SK-N-SH (cell line): ENCODE measurements around the gene CFAP100. TPM values are rescaled to one million over a fixed set of nuclear protein-coding genes. Genes with fewer than 3 reads are reported as not detected.

Source experiments
- CTCF ChIA-PET: fragments of 300-600, 350-600 bp; formaldehyde crosslinking; extraction: SDS; loops from one replicate; lab custom pipeline; 2021; lab: Yijun Ruan, JAX
- POLR2A ChIA-PET: fragments of 350-600 bp; sonication (Branson Sonifier 250); formaldehyde crosslinking; extraction: SDS; loops from one replicate; lab custom pipeline; 2020; ENCODE audit warnings: antibody characterized with exemption, inconsistent platforms; lab: Yijun Ruan, JAX
- DNase-seq: peaks from one replicate; pipeline ENCODE4 v3.0.0; 2012
- H2AFZ ChIP-seq: fragments of 200-600 bp; sonication (generic); 2 replicates; pipeline ENCODE4 v1.8.1; 2016; ENCODE audit warnings: antibody characterized with exemption, mild to moderate bottlenecking, low read depth
- H3F3A ChIP-seq: fragments of 200-600 bp; sonication (generic); replicated peaks from 2 replicates; pipeline ENCODE3; 2016; ENCODE audit warnings: antibody characterized with exemption, mild to moderate bottlenecking; ENCODE audit not compliant: insufficient read depth
- H3K27ac ChIP-seq, 2 experiments: fragments of 200-500 bp in 1 of 2; fragments of 200-600 bp in 1 of 2; sonication (Bioruptor generic) in 1 of 2; sonication (generic), shearing (Covaris generic) in 1 of 2; 2 replicates each; pipeline versions ENCODE4 v1.5.1 to v1.6.1; 2014 to 2016; ENCODE audit warnings: low read depth in 2 of 2, inconsistent platforms in 1 of 2, low read length in 1 of 2, mild to moderate bottlenecking in 1 of 2, mixed read lengths in 1 of 2
- H3K27me3 ChIP-seq: fragments of 200-600 bp; sonication (generic), shearing (Covaris generic); 2 replicates; pipeline ENCODE4 v1.6.1; 2016; ENCODE audit warnings: mixed run types; ENCODE audit not compliant: insufficient read depth
- H3K36me3 ChIP-seq, 2 experiments: fragments of 200-500 bp in 1 of 2; fragments of 200-600 bp in 1 of 2; sonication (Bioruptor generic) in 1 of 2; sonication (generic) in 1 of 2; replicated peaks in 1 of 2; 2 replicates each; pipeline versions ENCODE3 to v1.5.1; 2014 to 2016; ENCODE audit warnings: low read length in 1 of 2, mild to moderate bottlenecking in 1 of 2; ENCODE audit not compliant: insufficient read depth in 2 of 2, control insufficient read depth in 1 of 2
- H3K4me1 ChIP-seq, 2 experiments: fragments of 200-500 bp in 1 of 2; fragments of 200-600 bp in 1 of 2; sonication (Bioruptor generic) in 1 of 2; sonication (generic), shearing (Covaris generic) in 1 of 2; 2 replicates each; pipeline versions ENCODE4 v1.5.1 to v1.6.1; 2014 to 2016; ENCODE audit warnings: low read depth in 1 of 2, low read length in 1 of 2, mixed run types in 1 of 2; ENCODE audit not compliant: insufficient read depth in 2 of 2, control insufficient read depth in 1 of 2
- H3K4me2 ChIP-seq: fragments of 200-600 bp; sonication (generic), shearing (Covaris generic); 2 replicates; pipeline ENCODE4 v1.6.1; 2017; ENCODE audit warnings: mixed run types
- H3K4me3 ChIP-seq, 2 experiments: fragments of 200-500 bp in 1 of 2; fragments of 200-600 bp in 1 of 2; sonication (Bioruptor generic) in 1 of 2; sonication (generic), shearing (Covaris generic) in 1 of 2; 2 replicates each; pipeline versions ENCODE4 v1.5.1 to v1.8.1; 2014 to 2016; ENCODE audit warnings: low read depth in 2 of 2, inconsistent platforms in 1 of 2, low read length in 1 of 2, mild to moderate bottlenecking in 1 of 2, mixed read lengths in 1 of 2, moderate library complexity in 1 of 2
- H3K79me2 ChIP-seq: fragments of 200-600 bp; sonication (generic); 2 replicates; pipeline ENCODE4 v1.8.1; 2017; ENCODE audit warnings: mild to moderate bottlenecking; ENCODE audit not compliant: insufficient read depth
- H3K9ac ChIP-seq: fragments of 200-600 bp; sonication (generic); 2 replicates; pipeline ENCODE4 v1.6.1; 2017; ENCODE audit warnings: mixed run types
- H3K9me2 ChIP-seq: fragments of 200-600 bp; sonication (generic); 2 replicates; pipeline ENCODE4 v1.6.1; 2017; ENCODE audit warnings: mixed run types
- H3K9me3 ChIP-seq: fragments of 200-600 bp; sonication (generic); 2 replicates; pipeline ENCODE4 v1.6.1; 2017; ENCODE audit warnings: mixed run types, mild to moderate bottlenecking, moderate library complexity
- H4K20me1 ChIP-seq: fragments of 200-600 bp; sonication (generic); 2 replicates; pipeline ENCODE4 v1.6.1; 2017; ENCODE audit warnings: mild to moderate bottlenecking, mixed run types; ENCODE audit not compliant: insufficient read depth
- CHD2 ChIP-seq: fragments of 150-350 bp; IDR thresholded peaks from 2 replicates; pipeline ENCODE4 v1.6.1; 2018; ENCODE audit warnings: low read length; ENCODE audit not compliant: partially characterized antibody
- ELF1 ChIP-seq: IDR thresholded peaks from 2 replicates; pipeline ENCODE4 v1.4.0; 2012
- EP300 ChIP-seq, 2 experiments: IDR thresholded peaks; 2 replicates each; pipeline versions ENCODE4 v1.4.0 to v1.6.1; 2012; ENCODE audit warnings: borderline replicate concordance in 1 of 2, low read depth in 1 of 2, low read length in 1 of 2
- GABPA ChIP-seq: IDR thresholded peaks from 2 replicates; pipeline ENCODE4 v1.4.0; 2012; ENCODE audit warnings: low read depth, mild to moderate bottlenecking
- JUND ChIP-seq: IDR thresholded peaks from 2 replicates; pipeline ENCODE4 v1.4.0; 2012
- MAX ChIP-seq: IDR thresholded peaks from 2 replicates; pipeline ENCODE4 v1.4.0; 2012; ENCODE audit warnings: low read depth
- MXI1 ChIP-seq: IDR thresholded peaks from 2 replicates; pipeline ENCODE4 v1.6.1; 2012; ENCODE audit warnings: mild to moderate bottlenecking, low read depth, low read length, improper control_type of control experiment
- NFIC ChIP-seq: IDR thresholded peaks from 2 replicates; pipeline ENCODE4 v1.4.0; 2012; ENCODE audit warnings: borderline replicate concordance
- NRF1 ChIP-seq: IDR thresholded peaks from 2 replicates; pipeline ENCODE4 v1.6.1; 2012; ENCODE audit warnings: low read depth, mild to moderate bottlenecking, low read length
- RCOR1 ChIP-seq: fragments of 150-350 bp; IDR thresholded peaks from 2 replicates; pipeline ENCODE4 v1.6.1; 2017; ENCODE audit warnings: antibody characterized with exemption, low read length
- TCF12 ChIP-seq: IDR thresholded peaks from 2 replicates; pipeline ENCODE4 v1.4.0; 2012
- USF1 ChIP-seq: IDR thresholded peaks from 2 replicates; pipeline ENCODE4 v1.4.0; 2012; ENCODE audit warnings: low read depth, borderline replicate concordance
- YY1 ChIP-seq: IDR thresholded peaks from 2 replicates; pipeline ENCODE4 v1.4.0; 2012; ENCODE audit warnings: low read depth, mild to moderate bottlenecking
- WGBS: methylation state at CpG from one replicate; pipeline ENCODE4 v1.1.6; 2017; ENCODE audit warnings: low lambda C conversion rate; 5-methylcytosine and 5-hydroxymethylcytosine counted together
- polyA plus RNA-seq, 3 experiments: library from polyadenylated mRNA; depleted of rRNA; stranded (reverse); fragments of >200 nt; gene quantifications; 2 replicates each; pipeline ENCODE4 v1.2.3, GENCODE V29; 2012

CFAP100 gene
- polyA plus RNA-seq, 1 of the 3 experiments (the other 2 are of a cell fraction) = not detected

DNA sequence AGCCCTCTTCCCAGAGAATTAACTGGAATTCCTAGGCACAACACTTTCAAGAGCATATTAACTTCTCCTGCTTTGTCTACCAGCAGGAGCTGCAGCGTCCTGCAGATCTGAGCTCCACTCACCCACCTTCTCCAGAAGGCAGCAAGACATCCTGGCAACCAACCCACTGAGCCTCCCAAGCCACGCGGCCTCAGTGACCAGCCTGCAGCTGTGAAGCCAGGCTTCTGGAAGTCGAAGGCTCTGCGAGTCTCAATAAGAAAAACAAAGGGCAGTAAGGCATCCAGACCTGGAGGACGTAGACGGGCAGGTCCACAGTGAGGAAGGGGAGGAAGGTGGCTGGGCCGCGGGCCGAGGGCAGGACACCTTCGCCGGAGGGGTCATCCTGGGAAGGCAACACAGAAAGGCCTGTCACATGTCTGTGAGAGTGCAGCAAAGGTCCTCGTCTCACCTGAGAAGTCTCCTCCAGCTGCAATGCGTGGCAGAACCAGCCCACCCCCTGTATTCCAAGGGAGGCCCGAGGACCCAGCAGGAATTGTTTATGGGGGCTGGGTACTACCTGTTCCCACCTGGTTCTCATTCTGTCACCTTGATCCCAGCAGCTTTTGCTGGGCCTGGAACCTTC lies 44.7 kb downstream of the CFAP100 start:
- no peak overlapping the region for H2AFZ ChIP-seq
- H3F3A ChIP-seq = no peaks in the 10 kb centered on the region
- no peak overlapping the region for H3K4me2 ChIP-seq
- TF ChIP-seq YY1 (no peak), RCOR1 (no peak), ELF1 (no peak), MXI1 (no peak), TCF12 (no peak), USF1 (no peak), MAX (no peak), NRF1 (no peak), EP300 (IDR thresholded peaks at IDR 0.05; ENCODE audit: borderline replicate concordance in 1 of 2, low read depth in 1 of 2, low read length in 1 of 2) (no peak), NFIC (no peak), JUND (no peak)
- TF ChIP-seq, all 33 proteins: peak for 0
- no peak overlapping the region for H3K4me3 ChIP-seq
- no peaks in the 10 kb centered on the region for H3K27me3 ChIP-seq
- H3K9ac ChIP-seq = no peak overlapping the region
- no peaks in the 10 kb centered on the region for H4K20me1 ChIP-seq
- 97% methylated on average over 12 of the region's 15 CpGs for WGBS
- POLR2A ChIA-PET = no interaction called here
- CTCF ChIA-PET = interaction anchor here (0.6 to 1.0 kb wide), 2 partner anchors 268 to 305 kb away, joined by 3 read pairs; no protein-coding TSS in a partner anchor
- DNase-seq = no peak
- H3K79me2 ChIP-seq = no peaks in the 10 kb centered on the region
- no peak overlapping the region for H3K27ac ChIP-seq
- no peaks in the 10 kb centered on the region for H3K9me2 ChIP-seq
- peaks cover 4 to 21% of the 10 kb centered on the region in 2 experiments for H3K36me3 ChIP-seq
- peaks cover 0 to 19% of the 10 kb centered on the region in 2 experiments; a peak in 1 of 4 replicates for H3K4me1 ChIP-seq
- no peaks in the 10 kb centered on the region for H3K9me3 ChIP-seq

DNA sequence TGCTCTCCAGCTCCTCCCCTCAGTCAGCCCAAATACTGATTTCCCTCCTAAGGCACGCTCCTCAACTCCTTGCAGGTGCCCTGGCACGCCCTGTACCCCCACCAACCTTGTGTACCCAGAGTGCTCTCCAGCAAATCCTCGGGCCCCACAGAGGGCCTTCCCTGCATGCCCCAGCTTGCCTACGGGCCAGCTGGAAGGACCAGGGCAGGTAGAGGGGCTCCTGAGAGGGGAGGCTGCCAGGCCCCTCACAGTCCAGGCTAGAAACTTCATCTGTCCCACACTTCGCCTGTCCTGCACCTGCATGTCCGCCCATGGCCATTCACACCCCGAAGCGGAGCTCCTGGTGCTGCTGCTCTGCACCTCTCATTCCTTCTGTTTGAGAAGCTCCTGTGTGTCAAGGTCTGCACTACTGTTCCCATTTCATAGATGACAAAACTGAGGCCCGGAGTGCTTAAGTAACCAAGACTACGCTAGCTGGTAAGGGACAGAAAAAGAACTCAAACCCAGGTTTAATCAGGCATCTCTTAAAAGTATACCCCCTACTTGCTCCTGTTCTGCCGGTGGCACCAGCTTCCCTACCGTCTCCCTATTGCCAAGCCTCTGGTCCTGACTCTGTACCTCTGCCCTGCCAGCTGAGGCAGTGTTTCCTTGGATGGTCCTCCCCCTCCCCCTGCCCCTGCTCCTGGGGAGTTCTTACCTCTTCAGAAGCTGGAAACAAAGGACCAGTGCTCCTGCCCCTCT lies 45.4 kb downstream of the CFAP100 start:
- peaks cover 0 to 19% of the 10 kb centered on the region in 2 experiments; a peak in 1 of 4 replicates for H3K4me1 ChIP-seq
- DNase-seq = no peak
- 88% methylated on average over 12 of the region's 12 CpGs for WGBS
- ChIA-PET POLR2A (no interaction called here), CTCF (interaction anchor here (0.6 kb wide), 1 partner anchor 268 kb away, joined by 3 read pairs; no protein-coding TSS in a partner anchor)
- no peaks in the 10 kb centered on the region for H4K20me1 ChIP-seq
- no peak overlapping the region for H3K4me2 ChIP-seq
- no peaks in the 10 kb centered on the region for H3K9me3 ChIP-seq
- peaks cover 4 to 21% of the 10 kb centered on the region in 2 experiments for H3K36me3 ChIP-seq
- H3K9ac ChIP-seq = no peak overlapping the region
- H3K9me2 ChIP-seq = no peaks in the 10 kb centered on the region
- no peak overlapping the region for H3K27ac ChIP-seq
- TF ChIP-seq EP300 (IDR thresholded peaks at IDR 0.05; ENCODE audit: borderline replicate concordance in 1 of 2, low read depth in 1 of 2, low read length in 1 of 2) = no peak
- no peak for TF ChIP-seq GABPA
- TF ChIP-seq CHD2 = no peak
- no peak for TF ChIP-seq TCF12
- no peaks in the 10 kb centered on the region for H3K79me2 ChIP-seq
- no peak overlapping the region for H3K4me3 ChIP-seq
- H3F3A ChIP-seq = no peaks in the 10 kb centered on the region
- no peak overlapping the region for H2AFZ ChIP-seq
- H3K27me3 ChIP-seq = no peaks in the 10 kb centered on the region
